GM18909 (cell line): Measurements from ENCODE around the gene ARRDC3.
"Not testable (repeated sequence)": the region's sequence is repeated elsewhere in the genome, so short reads cannot be mapped to it uniquely, and the experiment has no call there.

Experiments
- ATAC-seq: cut with Tn5 transposase; IDR thresholded peaks from one replicate; pipeline ENCODE4 v1.9.1; 2021; ENCODE audit warnings: mild to moderate bottlenecking; ENCODE audit not compliant: unreplicated experiment, poor library complexity

The ARRDC3 gene

DNA sequence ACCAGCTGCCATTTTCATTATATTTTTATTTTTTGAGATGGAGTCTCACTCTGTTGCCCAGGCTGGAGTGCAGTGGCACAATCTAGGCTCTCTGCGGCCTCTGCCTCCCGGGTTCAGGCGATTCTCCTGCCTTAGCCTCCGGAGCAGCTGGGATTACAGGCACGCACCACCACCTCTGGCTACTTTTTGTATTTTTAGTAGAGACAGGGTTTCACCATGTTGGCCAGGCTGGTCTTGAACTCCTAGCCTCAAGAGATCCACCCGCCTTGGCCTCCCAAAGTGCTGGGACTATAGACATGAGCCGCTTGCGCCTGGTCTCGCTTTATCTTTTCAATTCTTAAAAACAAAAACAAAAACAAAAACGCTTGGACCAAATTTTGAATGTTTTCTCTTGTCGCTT, 2.5 kb upstream of the ARRDC3 start:
- ATAC-seq: not testable (repeated sequence)

DNA sequence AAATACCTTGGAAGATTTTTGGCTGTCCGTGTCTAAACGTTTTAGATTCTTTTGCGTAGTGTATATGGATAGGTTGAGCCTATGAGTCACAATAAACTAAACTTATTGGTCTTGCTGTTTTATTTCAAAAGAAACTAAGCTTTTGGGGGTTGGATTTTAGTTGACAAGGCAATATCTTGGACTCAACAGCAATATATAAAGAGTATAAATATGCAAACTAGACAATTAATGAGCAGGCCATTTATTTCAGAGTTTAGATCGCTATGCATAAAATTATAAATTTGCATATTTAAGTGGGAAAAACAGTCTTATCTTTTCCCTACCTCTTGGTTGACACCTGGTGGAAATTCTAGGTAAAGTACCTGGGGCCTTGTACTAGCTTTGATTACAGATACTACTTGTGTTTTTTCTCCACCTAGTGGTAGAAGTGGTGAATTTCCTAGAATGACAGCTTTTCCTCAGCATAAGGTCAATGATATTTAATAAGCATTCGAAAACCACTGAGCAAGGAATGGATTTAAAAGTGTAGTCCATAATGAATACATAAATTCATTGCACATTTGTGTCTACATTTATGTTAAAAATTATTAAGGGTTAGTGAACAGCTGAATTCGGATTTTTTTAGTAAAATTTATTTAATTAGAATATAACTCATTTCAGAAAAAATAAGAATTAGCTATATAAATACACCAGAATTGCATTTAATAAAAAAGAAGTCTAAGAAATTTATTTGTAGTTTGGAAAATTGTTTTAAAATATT, 1.7 kb upstream of the ARRDC3 start:
- peak; percentile 15 for ATAC-seq

GRCh38 chr5:91383956-91384300, 811 bp upstream of the ARRDC3 start:
- ATAC-seq: no peak

DNA sequence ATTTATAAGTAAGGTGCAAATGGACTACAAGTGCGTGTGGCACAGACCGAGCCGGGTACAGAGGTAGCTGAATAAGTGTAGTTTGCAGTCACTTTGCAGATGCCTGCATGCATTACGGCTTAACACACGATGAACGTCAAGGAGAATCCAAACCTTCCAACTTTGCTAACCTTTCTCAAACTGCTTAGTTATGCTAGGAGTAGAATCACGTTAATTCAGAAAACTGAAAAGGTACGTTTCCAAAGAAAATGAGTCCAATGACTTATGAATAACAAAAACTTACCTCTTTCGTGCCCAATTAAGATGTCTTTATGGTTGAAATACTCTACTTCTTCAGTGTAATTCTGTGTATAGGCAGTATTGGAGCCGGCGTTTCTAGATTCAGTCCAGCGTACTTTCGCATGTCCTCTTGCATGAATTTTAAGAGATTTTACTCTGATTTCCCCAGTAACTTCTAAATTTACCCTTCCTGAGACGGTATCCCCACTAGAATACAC, 539 bp downstream of the ARRDC3 start:
- no peak for ATAC-seq

- peak; percentile 17 for ATAC-seq
These were observed 1.2 kb downstream of the ARRDC3 start for GRCh38 chr5:91381774-91382359.

GRCh38 chr5:91381239-91381773, 1.8 kb downstream of the ARRDC3 start:
- ATAC-seq: no peak

DNA sequence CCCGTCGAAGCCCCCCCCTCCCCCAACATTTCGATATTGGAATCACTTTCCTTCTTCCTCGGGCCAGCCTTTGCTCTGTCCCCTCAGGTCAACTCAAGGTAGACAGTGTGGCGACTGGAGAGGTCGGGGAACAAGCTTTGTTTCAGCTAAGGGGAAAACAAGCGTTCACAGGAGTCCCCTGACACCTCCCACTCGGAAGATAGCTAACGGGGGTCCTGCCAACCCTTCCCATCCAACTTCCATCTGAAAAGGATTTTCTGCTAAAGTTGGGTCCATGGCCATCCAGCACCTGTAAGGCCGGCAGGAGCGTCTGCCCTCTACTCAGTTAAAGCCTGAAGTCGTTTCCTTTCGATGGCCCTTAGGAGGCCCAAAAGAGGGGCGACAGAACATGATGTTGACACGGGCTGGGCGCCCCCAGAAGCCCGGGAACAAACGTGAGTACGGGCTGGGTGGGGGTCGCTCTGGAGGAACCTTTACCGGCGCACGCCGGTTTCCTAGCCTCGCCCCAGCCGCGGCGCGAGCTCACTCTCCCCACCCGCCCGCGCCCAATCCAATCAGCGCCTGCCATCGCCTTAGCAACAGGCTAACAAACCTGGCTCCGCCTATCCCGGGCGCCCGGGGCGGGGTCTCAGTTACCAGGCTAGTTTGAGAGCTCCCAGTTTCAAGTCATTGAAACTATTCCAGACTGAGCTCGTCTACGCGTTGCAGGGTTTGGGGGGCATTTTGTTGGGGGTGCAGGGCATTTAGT, 2.5 kb downstream of the ARRDC3 start:
- peak; percentile 51 for ATAC-seq

- peak; percentile 67 for ATAC-seq
These were observed 3.1 kb downstream of the ARRDC3 start for GRCh38 chr5:91379914-91380490.

DNA sequence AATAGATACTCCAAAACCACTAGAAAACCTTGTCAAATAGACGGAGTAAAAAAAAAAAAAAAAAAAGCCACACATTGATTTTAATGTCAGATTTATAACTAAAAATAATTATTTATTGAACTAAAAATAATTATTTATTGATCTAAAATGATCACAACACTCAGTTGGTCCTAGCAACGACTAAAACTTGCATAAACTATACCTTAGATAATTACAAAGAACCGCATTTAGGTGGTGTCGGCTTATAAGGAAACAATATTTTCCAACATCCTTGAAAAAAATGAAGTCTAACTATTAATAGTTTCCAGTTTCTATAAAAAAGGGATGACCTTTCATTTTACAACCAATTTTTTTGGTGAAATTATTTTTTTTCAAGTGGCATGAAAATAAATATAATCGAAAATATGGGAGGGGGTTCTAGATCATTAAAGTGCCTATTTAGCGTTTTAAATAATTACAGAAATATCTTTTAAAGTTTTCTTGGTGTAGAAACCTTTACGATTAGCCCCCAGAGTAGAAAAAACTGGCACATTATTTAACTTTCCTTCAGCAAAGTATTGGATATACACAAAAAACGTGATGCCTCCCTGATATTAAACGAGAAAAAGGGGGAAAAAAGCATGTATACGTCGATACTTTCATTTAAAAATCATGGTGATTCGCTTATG, 3.7 kb downstream of the ARRDC3 start:
- no peak for ATAC-seq

- ATAC-seq: no peak
These were observed 4.3 kb downstream of the ARRDC3 start for GRCh38 chr5:91378752-91379211.

DNA sequence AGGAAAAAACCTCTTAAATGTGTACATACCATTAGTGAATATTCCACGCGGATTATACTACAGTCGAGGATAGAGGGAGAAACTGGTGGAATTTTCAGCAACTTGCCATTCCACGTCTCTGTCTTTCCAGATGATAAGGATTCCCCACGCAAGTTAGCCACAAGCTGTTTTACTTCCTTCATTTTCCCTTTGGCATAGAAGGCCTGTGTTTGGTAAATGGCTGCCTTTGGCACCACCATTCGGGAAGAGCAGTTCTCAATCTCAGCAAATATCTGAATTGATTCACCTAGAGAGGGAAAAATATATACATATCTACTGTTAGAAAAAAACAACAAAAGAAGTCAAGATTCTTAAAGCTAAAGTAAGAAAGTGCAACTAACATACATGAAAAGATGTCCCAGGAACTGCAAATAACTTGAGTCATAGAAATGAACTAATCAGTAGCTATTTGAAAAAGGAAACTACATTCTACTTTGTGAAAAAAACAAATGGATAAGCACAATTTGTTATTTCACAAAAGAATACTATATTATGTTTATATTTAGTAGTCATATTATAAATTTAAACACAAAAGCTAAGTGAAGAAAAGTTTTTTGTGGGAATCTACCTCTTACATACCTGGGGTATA, 8.1 kb downstream of the ARRDC3 start:
- no peak for ATAC-seq

DNA sequence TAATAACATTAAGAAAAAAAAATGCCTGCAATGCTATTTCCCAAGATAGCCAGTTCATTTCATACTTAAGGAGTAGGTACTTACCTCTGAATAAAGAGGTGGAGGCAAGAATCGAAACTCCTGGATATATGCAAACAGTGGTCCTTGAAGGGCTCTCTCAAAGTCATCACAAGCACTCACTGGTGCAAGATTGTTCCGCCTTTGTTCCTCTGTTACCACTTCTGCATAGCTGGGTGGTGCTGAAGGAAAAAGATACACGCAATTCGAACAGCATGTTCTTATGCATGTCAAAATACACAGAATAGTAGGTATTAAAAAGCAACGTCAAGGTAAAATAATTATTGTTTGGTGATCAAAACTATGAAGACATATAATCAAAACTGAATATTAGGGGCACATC, 9.5 kb downstream of the ARRDC3 start:
- ATAC-seq: no peak

GRCh38 chr5:91373006-91373405, 10.1 kb downstream of the ARRDC3 start:
- no peak for ATAC-seq

- ATAC-seq: no peak
These were observed 13.6 kb downstream of the ARRDC3 start for GRCh38 chr5:91369480-91369879.

DNA sequence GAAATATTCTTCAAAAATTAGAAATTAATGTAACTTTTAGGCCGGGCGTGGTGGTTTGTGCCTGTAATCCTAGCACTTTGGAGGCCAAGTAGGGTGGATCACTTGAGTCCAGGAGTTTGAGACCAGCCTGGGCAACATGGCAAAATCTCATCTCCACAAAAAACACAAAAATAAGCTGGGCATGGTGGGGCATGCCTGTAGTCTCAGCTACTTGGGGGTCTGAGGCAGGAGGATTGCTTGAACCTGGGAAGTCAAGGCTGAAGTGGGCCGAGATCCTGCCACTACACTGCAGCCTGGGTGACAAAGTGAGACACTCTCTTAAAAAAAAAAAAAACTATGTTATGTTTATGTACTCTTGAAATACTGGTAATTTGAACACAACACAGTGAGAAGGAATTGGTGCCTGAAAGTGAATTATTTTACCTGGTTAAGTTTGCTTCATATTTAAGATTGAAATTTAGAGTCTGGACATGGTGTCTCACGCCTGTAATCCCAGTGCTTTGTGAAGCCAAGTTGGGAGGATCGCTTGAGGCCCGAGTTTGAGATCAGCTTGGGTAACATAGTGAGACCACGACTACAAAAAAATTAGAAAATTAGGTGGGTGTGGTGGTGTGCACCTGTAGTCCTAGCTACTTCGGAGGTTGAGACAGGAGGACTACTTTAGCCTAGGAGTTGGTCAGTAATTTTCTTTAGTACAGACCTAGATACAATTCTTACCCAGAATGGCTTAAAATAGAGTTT, 15.0 kb downstream of the ARRDC3 start:
- ATAC-seq: no peak

DNA sequence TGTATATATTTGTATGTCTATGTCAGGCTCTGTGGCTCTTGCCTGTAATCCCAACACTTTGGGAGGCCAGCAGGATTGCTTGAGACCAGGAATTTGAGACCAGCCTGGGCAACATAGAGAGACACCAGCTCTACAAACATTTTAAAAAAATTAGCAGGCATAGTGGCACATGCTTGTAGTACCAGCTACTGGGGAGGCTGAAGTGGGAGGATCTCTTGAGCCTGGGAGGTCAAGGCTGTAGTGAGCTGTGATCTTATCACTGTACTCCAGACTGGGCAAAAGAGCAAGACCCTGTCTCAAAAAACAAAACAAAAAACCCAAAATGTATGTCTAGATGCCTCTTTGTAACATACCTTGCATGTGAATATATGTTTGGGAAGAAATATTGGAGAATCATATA, 15.8 kb downstream of the ARRDC3 start:
- no peak for ATAC-seq

DNA sequence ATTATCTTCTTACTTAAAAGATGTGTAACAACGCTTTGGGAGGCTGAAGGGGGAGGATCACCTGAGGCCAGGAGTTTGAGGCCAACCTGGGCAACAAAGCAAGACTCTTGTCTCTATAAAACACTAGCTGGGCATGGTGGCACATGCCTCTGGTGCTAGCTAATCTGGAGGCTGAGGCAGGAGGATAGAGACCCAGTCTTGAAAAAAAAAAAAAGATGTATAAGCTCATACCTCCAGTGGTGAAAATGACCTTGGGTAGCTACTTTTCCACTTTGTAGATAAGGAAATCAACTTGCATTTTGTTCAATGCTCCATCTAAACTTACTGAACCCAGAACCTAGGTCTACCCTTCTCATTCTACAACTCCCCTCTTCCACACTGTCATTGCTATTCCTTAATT, 16.6 kb downstream of the ARRDC3 start:
- no peak for ATAC-seq

- no peak for ATAC-seq
These were observed 17.6 kb downstream of the ARRDC3 start for GRCh38 chr5:91365498-91365897.

DNA sequence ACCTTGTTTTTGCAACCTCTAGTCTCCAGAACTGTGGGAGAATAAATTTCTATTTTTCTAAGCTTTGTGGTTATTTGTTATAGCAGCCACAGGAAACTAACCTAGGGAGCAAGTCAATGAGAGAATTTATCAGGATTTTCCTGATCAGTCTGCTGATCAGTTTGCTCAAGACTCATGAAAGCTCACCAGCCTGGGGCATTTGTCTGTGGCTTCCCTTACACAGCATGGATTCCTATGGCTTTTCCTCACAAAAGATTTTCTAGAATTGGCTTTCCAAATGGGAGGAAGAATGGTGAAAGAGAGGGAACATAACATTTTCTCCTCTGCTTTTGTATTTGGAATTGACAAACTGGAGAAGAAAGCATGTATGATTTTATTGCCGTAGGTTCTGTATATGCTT, 20.2 kb downstream of the ARRDC3 start:
- ATAC-seq: no peak
